ENCODE measurements around the gene OASL. TPM values are rescaled to one million over a fixed set of nuclear protein-coding genes. Genes with fewer than 3 reads are reported as not detected.

The OASL gene
- total and polyA plus RNA-seq, 9 of the 15 experiments (the other 6 are each of a cell fraction or from before 2014, with no cell fraction given), result 0.14 TPM; not detected in 8

- no peak overlapping the region for H3K4me2 ChIP-seq (ENCODE audit: insufficient read depth, low read length)
- FAIRE-seq (no peak), ATAC-seq (no peak), DNase-seq (ENCODE audit: extremely low read depth in 1 of 4, low spot score in 3 of 4) (no peak)
- POLR2A ChIA-PET, result interaction anchor here (0.6 kb wide), 1 partner anchor 215 kb away, joined by 4 read pairs; no protein-coding TSS in a partner anchor
- 0 out of 5 replicates have a peak, but pooled peaks cover 0 to 4% of the 10 kb centered on the region in 2 experiments for H3K27me3 ChIP-seq (ENCODE audit: control insufficient read depth in 2 of 2, insufficient read depth in 2 of 2, low read length in 2 of 2)
- no peak overlapping the region for H3K9ac ChIP-seq (ENCODE audit: insufficient read depth in 1 of 2, low read depth in 2 of 2, low read length in 2 of 2)
- no peak overlapping the region for H3K27ac ChIP-seq (ENCODE audit: extremely low read depth, low read depth, low read length)
- CTCF ChIA-PET (ENCODE audit: low intra/inter-chr PET ratio), result interaction anchor here (0.6 kb wide), 1 partner anchor 394 kb away, joined by 3 read pairs; no protein-coding TSS in a partner anchor
- H3K4me1 ChIP-seq (replicated peaks in 1 of 2; ENCODE audit: control insufficient read depth in 2 of 2, insufficient read depth in 2 of 2, low read length in 2 of 2), result peaks cover 0 to 10% of the 10 kb centered on the region in 2 experiments; a peak in 1 of 5 replicates
- H4K20me1 ChIP-seq (replicated peaks; ENCODE audit: control insufficient read depth, insufficient read depth, low read length), result no peaks in the 10 kb centered on the region
- WGBS (ENCODE audit: insufficient coverage, low coverage, missing lambda C conversion rate), result 5% methylated on average over 7 of the region's 7 CpGs
- H3K9me1 ChIP-seq (ENCODE audit: control insufficient read depth, insufficient read depth, low read length), result no peaks in the 10 kb centered on the region
- no peaks in the 10 kb centered on the region for H3K9me3 ChIP-seq (replicated peaks; ENCODE audit: control insufficient read depth, insufficient read depth, low read depth, low read length)
- intact Hi-C loops (cut with micrococcal nuclease) (no loop called here), in situ Hi-C loops (cut with MboI) (no loop called here)
- BruUV-seq (replicated peaks), result no TSS peak
- no peak overlapping the region for H2AFZ ChIP-seq (ENCODE audit: low read depth, low read length)
- no peaks in the 10 kb centered on the region for H3K79me2 ChIP-seq (ENCODE audit: control insufficient read depth, insufficient read depth, low read length)
- H3K4me3 ChIP-seq, result no peak overlapping the region
- no peaks in the 10 kb centered on the region for H3K36me3 ChIP-seq (ENCODE audit: control insufficient read depth, insufficient read depth, low read length)
- no peak for TF ChIP-seq ZBTB2 (IDR thresholded peaks at IDR 0.05)
- peak; percentile 92 for TF ChIP-seq BCOR (IDR thresholded peaks at IDR 0.05)
- TF ChIP-seq RCOR1 (IDR thresholded peaks at IDR 0.05; ENCODE audit: borderline replicate concordance in 1 of 2, low read depth in 2 of 2, low read length in 2 of 2), result no peak
- TF ChIP-seq CHD4 (IDR thresholded peaks at IDR 0.05; ENCODE audit: insufficient read depth, insufficient replicate concordance, low read depth, low read length, poor library complexity, severe bottlenecking), result peak; percentile 36
- TF ChIP-seq KDM1A (IDR thresholded peaks at IDR 0.05), result peak; percentile 62 to 64
- peak; percentile 77; the same call in 1 of the 2 replicates for TF ChIP-seq SMARCA5 (IDR thresholded peaks at IDR 0.05)
- TF ChIP-seq ADNP (tag; IDR thresholded peaks at IDR 0.05), result peak; percentile 87
- TF ChIP-seq U2AF1 (optimal IDR thresholded peaks at IDR 0.05; ENCODE audit: low read depth, low read length), result no peak
- no peak for TF ChIP-seq KAT7 (CRISPR knock-in tag; IDR thresholded peaks at IDR 0.05; ENCODE audit: borderline replicate concordance)
- no peak for TF ChIP-seq ZNF695 (CRISPR knock-in tag; IDR thresholded peaks at IDR 0.05)
- TF ChIP-seq RBM25 (IDR thresholded peaks at IDR 0.05; ENCODE audit: low read depth, low read length, severe bottlenecking), result peak; percentile 78
- TF ChIP-seq CEBPB (tag; IDR thresholded peaks at IDR 0.05), result no peak
- no peak for TF ChIP-seq ZNF717 (CRISPR knock-in tag; IDR thresholded peaks at IDR 0.05)
Observed at GRCh38 chr12:120982659-120983058, 56.4 kb downstream of the OASL start.
